Measurements from ENCODE around the gene BCL7B.
"Not testable (repeated sequence)": the region's sequence is repeated elsewhere in the genome, so short reads cannot be mapped to it uniquely, and the experiment has no call there.

Gene BCL7B

DNA sequence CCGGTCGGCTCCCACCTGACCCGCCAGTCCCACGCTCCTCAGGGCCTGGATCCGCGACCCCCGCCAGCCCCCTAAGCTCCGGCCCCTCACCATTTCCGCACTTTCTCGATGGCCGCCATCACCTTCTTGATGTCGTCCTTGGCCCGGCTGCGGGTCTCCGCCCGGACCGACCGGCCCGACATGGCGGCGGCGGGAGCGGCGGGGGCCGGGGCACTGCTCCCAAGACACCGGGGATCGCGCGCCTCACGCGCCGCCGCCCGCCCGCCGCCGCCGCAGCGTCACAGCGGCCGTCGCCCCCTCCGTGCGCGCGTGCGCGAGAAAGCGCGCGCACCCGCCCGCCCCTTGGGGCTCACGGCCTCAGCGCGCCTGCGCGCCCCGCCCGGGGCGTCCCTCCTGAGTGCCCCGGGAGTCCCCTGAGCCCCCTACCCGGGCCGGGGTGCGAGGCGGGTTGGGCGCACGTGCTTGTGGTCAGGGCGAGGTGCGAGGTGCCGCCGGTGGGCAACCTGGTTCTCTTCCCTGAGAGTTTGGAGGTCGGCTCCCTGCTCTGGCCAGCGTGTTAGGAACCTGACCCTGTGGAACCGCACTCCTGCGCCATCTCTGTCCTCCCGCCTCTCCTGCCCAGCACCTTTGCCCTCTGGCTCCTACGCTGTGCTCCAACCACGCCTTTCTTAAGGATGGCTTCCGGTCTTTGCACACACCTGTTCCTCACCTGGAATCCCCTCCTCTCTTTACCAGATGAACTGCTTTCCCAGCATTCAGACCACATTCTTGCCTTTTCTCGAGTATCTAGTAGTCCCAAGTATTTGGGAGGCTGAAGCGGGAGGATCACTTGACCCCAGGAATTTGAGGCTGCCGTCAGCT, at the start of gene BCL7B:
Gene BCL7B, minus strand, starts transcription at position 294 of the 861 bp plus-strand sequence. Its CDS starts 112 bp downstream, at position 182.
- DNase-seq (ENCODE audit: low read depth, low spot score): no peak
- H3K27ac ChIP-seq: peak within 1 kb of the TSS; percentile 97

DNA sequence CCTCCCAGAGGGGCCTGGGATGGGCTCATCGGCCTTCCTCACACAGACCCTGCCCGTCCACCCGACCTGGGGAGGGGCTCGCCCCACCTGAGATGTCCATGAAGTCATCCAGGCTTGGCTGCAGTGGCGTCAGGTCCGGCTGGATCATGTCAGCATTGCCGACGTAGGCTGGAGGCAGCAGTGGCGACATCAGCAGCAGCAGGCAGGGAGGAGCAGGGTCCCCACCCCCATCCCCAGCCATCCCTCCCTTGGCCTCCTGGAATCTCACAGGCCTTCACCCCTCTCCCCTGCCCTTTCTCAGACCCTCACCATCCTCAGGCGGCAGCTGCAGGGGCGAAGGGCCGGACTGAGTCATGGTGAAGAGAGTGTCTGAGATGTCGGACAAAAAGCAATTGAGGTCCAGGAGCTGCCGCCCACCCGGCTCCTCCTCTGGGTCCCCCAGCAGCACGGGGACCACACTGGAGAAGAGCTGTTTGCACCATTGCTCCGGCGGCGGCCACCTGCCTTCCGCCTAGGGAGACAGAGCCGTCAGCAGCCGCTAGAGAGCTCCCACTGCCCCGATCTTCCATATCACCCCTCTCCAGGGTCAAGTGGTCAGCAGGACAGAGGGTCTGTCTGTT, 48.2 kb upstream of the BCL7B start:
- no peak for DNase-seq (ENCODE audit: low read depth, low spot score)
- no peak overlapping the region for H3K27ac ChIP-seq

DNA sequence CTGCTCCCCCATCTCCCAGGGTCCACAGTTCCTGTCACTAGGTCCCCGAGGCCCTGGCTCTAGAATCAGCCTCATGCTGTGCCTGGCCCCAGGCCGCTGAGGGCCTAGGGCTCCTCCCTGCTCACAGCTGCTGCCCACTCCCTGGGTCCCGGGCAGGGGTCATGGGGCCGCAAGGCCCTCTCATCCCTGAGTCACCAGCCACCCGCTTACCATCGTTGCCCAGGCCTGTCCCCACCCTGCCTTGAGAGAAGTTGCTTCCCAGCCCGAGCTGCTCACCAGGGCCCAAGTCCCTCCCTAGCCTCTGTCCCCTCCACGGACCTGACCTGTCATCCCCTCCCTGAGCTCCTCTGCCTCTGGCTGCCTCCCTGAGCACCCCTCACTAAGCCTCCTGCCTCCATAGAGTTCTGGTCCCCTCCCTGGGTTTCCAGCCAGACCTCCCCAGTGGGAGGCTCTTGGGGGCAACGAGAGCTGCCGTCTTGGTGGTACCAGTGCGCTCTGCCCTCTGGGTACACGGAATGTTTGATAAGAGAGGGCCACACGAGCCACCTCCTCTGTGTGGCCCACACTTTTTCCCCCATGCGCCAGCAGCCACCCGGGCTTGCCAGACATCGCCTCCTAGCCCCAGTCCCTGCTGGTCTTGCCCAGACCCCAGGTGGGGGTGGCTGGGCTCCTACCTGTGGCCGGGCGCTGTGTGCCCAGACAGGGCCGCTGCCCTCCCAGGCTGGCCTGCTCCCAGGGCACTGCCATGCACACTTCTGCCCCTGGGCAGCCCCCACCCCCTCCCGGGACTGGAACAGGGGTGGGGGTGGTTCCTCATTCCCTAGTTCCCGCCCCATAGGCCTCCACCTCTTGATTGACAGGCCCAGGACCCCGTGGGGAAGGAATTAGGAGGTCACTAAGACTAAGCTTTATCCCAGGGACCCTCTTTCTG, 45.5 kb upstream of the BCL7B start:
- DNase-seq (ENCODE audit: low read depth, low spot score): no peak
- no peak overlapping the region for H3K27ac ChIP-seq

DNA sequence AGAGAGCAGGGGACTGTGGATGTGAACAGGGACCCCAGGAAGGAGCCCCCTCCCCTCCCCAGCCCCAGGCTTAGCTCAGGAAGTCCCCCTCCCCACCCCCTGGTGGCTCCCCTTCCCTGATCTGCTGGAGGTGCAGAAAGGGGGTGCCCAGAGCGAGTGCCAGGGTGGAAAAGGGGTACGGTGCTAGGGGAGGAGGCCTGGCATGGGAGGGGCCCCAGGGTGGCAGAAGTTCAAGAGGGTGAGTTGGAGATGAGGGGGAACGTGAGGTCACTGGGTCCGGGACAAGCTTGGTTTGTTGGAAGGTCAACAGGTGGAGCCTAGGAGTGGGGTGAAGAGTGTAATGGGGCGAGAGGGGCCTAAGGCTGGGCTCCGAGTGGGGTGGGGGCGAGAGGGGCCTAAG, 42.4 kb upstream of the BCL7B start:
- no peak overlapping the region for H3K27ac ChIP-seq
- DNase-seq (ENCODE audit: low read depth, low spot score): no peak

DNA sequence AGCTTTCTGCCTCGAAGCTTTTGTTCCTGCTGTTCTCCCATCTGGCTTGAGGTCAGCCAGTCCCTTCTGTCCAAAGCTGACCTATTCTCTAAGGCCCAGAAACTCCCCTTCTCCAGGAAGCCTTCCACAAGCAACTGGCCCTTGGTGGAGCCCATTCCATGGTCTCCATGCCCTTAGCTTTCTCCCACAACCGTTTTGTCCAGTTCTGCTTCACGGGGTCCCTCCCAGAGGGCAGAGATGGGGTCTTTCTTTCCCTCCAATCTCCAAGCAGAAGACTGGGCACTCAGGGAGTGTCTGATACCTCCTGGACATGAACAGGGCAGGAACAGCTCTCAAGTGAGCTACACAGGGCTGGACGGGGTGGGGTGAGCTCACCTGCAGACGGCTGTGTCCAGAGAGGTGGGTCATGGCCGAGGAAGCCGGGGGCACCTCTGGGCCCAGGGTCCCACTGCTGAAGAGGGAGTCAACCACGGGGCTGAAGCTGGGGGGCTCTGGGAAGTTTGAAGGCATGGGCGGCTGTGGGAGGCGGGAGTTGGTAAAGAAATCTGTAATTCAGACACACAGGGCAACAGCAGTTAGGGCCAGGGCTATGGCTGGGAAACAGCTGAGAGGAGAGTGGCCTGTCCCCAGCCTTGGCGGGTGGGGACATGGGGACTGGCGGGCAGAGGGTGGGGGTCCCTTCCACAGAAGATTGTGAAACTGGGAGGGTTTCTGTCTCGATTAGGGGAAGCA, 41.8 kb upstream of the BCL7B start:
- no peak overlapping the region for H3K27ac ChIP-seq
- no peak for DNase-seq (ENCODE audit: low read depth, low spot score)

DNA sequence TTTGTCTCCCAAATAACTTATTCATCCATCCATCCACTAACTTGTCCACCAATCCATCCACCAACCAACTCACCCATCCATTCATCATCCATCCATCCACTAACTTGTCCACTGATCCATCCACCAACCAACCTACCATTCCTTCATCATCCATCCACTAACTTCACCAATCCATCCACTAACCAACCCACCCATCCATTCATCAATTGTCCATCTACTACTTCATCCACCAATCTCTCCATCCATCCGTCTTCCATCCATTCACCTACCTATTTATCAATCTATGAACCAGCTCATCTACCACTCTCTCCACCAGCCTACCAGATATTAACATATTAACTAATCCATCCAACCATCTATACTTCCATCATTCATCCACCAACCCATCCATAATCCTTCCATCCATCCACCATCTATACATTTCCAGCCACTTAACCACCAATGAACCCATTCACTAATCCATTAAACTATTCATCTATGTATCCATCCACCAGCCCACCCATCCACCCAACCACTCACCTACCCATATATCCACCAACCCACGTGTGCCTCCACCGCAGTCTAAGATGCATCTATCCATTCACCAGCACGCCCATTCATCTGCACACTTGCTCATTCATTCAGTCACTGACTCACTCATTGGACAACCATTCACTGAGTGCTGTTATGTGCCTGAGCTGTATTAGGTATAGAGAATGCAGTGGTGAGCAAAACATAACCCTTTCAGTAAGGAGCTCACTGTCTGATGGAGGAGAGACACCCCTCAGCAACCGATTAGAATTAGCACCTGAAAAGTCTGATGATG, 40.7 kb upstream of the BCL7B start:
- no peak for DNase-seq (ENCODE audit: low read depth, low spot score)
- no peak overlapping the region for H3K27ac ChIP-seq

DNA sequence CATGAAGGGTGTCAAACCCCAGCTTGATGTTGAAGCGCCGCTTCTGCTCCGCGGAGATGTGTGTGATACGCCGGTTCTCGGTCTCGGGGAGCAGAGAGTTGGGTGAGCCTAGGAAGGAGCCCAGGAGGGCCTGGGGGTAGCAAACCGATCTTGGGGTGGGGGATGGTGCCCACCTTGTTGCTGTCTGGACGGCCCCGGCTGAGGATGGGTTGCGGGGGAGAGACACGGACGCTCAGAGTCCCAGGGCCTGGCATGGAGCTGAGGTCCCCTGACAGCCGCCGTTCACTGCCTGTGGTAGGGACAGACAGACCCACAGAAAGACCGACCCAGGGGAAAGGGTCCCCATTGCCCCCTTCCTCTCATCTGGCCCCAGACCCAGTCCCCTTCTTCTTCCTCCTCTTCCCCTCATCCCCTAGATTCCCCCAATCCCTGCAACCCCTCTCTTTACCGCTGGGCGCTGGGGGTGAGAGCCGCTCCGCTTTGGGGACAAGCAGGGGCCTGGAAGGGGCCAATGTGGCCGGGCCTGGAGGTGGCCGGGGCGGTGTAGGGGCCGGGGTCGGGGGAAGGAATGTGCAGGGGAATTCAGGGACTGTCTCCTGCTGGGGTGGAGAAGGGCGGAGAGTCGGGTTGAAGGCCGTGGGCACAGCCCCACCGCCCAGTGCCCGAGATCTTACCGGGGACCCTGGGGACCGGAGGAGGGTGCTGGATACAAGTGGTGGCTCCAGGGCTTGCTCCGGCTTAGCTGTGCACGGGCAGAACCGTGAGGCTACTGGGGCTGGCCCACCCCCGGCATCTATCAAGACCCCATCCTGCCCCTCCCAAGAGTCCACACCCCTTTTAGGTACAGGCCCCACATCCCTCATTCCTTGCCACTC, 38.9 kb upstream of the BCL7B start:
- no peak for DNase-seq (ENCODE audit: low read depth, low spot score)
- no peak overlapping the region for H3K27ac ChIP-seq

DNA sequence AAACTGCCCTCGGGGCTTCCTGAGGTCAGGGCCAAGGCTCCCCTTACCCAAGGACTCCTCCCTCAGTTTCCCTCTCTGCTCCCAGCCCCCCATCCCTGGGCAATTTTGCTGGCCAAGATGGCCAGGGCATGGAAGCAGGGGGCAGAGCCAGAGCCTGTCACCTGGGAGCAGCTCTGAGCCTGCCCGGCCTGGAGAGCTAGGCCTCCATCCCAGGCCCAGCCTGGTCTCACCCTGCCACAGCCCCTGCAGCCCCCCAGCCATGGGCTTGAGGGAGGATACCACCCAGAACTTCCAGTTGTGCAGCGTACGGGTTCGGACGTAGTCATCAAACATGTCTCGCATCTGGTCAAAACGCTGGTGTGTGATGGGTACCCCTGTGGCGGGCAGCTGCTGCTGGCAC, 37.9 kb upstream of the BCL7B start:
- H3K27ac ChIP-seq: no peak overlapping the region
- no peak for DNase-seq (ENCODE audit: low read depth, low spot score)

DNA sequence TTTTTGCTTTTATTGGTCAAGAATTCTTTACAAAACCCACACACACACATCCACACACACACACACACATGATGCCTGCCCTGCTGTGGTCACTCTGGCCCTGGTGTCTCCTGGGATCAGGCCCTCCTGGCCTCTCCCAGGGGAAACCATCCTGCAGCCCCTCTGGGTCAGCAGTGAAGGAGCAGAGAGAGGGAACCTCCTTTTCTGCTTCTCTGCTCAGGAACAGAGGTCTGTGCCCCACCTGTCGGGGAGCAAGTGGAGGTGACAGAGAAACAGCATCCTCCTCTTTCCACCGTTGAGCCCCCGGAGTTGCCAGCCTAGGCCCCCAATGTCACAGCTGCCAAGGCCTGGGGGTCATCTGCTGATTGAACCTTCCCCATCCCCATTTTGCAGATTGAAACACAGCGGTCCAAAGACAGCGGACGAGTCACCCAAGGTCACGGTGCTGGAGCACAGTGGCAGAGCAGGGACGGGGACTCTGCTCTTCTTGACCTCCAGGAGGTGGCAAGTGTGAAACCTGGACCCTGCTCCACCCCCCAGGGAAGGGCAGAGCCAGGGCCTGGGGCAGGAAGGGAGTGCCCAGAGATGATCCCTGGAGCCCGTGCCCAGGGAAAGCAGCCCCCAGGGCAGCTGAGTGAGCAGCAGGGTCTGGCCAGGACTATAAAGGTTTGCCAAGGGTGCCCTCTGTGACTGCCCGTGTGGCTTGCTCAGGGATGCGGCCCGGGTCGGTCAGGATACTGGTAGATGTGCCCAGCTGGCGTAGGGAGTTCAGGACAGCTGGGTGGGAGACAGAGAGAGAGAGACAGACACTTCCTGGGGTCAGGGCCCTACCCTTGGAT, 35.9 kb upstream of the BCL7B start:
- DNase-seq (ENCODE audit: low read depth, low spot score): no peak
- H3K27ac ChIP-seq: no peak overlapping the region

DNA sequence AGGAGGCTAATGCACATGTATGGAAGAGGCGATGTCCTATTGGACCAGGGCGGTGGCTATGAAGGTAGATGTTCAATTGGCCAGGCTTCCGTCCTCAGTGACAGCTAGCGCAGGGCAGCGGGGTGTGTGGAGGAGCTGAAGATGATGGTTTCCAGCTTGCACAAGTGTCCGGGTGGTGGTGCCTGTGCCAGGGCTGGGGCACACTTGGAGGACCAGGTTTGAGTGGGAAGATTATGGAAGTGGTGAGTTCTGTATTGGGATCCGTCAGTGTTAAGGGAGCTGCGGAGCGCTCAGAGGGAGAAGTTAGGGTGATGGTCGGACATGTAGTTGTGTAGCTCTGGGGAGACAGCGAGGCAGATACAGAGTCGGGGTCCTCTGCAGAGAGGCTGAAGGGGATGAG, 29.4 kb upstream of the BCL7B start:
- no peak overlapping the region for H3K27ac ChIP-seq

DNA sequence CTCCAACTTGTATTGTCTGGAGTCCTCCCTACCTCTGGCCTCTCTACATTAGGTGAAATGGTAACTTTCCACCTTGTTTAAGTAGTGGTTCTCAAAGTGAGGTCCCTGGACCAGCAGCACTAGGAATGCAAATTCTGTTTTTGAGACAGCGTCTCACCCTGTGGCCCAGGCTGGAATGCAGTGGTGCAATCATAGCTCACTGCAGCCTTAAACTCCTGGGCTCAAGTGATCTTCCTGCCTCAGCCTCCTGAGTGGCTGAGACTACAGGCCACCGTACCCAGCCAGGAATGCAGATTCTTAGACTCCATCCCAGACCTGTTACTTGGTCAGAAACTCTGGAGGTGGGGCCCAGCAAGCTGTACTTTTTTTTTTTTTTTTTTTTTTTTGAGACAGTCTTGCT, 27.7 kb upstream of the BCL7B start:
- no peak overlapping the region for H3K27ac ChIP-seq
- no peak for DNase-seq (ENCODE audit: low read depth, low spot score)

More for the DNA sequence above, 29.4 kb upstream of the BCL7B start:
- DNase-seq (ENCODE audit: low read depth, low spot score): no peak

DNA sequence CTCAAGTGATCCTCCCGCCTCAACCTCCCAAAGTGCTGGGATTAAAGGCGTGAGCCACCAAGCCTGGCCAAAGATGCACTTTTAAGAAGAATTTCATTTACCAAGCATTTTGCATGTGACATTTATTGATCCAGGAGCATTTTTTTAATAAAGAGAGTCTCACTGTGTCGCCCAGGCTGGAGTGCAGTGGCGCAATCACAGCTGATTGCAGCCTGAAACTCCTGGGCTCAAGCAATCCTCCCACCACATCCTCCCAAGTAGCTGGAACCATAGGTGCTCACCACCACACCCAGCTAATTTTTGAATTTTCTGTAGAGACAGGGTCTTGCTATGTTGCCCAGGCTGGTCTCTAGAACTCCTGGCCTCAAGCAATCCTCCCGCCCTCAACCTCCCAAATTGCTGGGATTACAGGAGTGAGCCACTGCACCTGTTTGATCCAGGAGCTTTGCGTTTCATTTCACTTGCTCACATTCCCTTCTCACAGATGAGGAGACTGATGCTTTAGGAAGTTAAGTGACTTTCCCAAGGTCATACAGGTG, 25.2 kb upstream of the BCL7B start:
- no peak overlapping the region for H3K27ac ChIP-seq
- DNase-seq (ENCODE audit: low read depth, low spot score): no peak

DNA sequence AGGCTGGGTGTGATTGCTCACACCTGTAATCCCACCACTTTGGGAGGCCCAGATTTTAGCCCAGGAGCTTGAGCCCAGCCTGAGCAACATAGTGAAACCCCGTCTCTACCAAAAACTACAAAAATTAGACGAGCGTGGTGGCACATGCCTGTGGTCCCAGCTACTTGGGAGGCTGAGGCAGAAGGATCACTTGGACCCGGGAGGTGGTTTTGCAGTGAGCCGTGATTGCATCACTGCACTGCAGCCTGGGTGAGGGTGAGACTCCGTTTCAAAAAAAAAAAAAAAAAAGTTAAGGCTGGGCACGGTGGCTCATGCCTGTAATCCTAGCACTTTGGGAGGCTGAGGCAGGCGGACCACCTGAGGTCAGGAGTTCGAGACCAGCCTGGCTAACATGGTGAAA, 23.5 kb upstream of the BCL7B start:
- H3K27ac ChIP-seq; DNase-seq (ENCODE audit: low read depth, low spot score): not testable (repeated sequence)

DNA sequence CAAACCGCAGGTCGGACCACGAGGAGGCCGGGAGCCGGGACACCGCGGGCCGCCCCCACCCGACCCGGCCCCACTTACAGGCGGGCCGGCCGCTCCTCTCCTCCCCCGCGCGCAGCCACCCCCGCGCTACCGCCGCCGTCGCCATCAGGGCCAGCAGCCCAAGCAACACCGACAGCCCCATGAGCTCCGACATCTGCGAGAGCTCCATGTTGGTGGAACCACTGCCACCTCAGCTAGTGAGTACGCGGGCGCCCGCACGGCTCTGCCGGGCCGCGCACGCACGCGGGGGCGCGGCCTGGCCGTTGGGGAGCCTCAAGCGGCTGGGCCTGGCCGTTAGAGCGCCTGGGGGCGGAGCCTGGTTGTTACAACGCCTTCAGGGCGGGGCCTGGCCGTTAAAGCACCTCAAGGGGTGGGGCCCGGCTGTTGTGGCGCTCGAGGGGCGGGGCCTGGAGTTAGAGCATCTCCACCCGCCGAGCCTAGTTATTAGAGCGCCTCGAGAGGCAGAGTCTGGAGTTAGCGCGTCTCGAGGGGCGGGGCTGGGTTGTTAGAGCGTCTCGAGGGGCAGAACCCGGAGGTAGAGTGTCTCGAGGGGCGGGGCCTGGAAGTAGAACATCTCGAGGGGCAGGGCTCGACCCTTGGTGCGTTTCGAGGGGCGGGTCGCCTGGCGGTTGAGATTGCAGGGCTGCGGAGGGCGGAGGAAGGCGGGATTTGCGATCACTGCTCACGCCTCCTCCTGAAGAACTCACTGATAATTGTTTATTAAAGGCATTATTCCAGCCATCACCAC, 21.0 kb upstream of the BCL7B start, which contains the start of gene TBL2:
Gene TBL2, minus strand, starts transcription at position 238 of the 787 bp plus-strand sequence. Its CDS starts 30 bp downstream, at position 208.
- DNase-seq (ENCODE audit: low read depth, low spot score): peak; percentile 85
- peak within 1 kb of the TSS; percentile 72 for H3K27ac ChIP-seq

DNA sequence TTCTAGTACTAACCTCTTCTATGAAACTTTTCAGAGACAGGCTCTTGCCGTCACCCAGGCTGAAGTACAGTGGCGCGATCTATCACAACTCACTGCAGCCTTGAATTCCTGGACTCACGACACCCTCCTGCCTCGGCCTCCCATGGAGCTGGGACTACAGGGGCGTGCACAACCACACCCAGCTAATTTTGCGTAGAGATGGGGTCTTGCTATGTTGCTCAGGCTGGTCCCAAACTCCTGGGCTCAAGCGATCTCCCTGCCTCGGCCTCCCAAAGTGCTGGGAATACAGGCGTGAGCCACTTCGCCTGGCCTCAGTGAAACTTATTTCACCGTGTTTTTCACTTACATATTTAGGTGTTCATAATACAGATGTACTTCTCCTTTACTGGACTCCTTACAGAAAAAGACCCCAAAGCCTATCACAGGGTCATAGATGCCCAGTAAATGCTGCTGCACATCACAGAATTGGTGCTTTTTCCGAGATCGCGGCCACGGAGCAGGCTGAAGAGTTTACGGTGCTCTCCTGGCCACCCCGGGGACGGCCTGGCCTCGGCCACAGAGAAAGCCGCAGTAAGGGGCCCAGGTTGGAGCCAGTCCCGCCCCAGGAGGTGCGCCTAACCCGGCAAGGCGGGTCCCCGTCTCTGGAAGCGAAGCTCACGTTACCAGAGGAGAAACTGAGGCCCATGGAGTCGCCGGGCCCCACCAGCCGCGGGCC, 20.3 kb upstream of the BCL7B start:
- H3K27ac ChIP-seq: peak overlapping the region; percentile 72
- no peak for DNase-seq (ENCODE audit: low read depth, low spot score)

DNA sequence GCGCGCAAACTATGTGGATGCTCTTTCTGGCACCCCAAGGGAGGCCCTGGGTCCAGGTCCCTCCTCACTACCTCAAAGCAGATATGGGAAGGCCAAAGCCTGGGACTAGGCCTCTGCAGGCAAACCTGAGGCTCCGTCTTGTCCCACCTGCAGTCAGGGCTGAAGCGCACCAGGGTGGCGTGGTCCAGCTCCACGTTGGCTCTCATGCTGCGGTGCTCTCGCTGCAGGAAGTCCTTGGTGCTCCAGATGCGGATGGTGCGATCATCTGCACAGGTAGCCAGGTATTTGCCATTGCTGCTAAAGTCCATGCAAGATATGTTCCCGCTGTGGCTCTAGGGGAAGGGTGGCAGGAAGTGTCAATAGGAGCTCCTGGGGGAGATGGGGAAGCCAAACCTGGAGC, 16.3 kb upstream of the BCL7B start:
- no peak for DNase-seq (ENCODE audit: low read depth, low spot score)
- no peak overlapping the region for H3K27ac ChIP-seq
